H1 (cell line): ENCODE results near the gene IDUA. TPM values are rescaled to one million over a fixed set of nuclear protein-coding genes. Genes with fewer than 3 reads are reported as not detected.

Experiments used
- CTCF ChIA-PET: fragments of 300-600 bp; sonication (Branson Sonifier 250); formaldehyde crosslinking; loops from one replicate; lab custom pipeline; 2021; ENCODE audit not compliant: partially characterized antibody; lab: Charles Lee
- POLR2A ChIA-PET: fragments of 300-600 bp; sonication (Branson Sonifier 250); formaldehyde crosslinking; loops from one replicate; lab custom pipeline; 2021; ENCODE audit warnings: inconsistent platforms; ENCODE audit not compliant: partially characterized antibody; lab: Charles Lee
- DNase-seq, 2 experiments: peaks; one replicate each; pipeline versions ENCODE4 v3.0.0 to v3.0.0-alpha.2; 2010 to 2022; ENCODE audit warnings: low spot score in 2 of 2, low read depth in 1 of 2, mixed read lengths in 1 of 2
- FAIRE-seq: peaks from 2 replicates; lab custom pipeline; 2011; peaks lifted over from hg19 to GRCh38; lab: Jason Lieb, UNC
- H2AFZ ChIP-seq: 2 replicates; pipeline ENCODE4 v1.8.1; 2012; ENCODE audit warnings: low read length, inconsistent platforms
- H2AK5ac ChIP-seq: 2 replicates; pipeline ENCODE4 v1.6.1; 2013; ENCODE audit warnings: low read depth, low read length
- H2BK120ac ChIP-seq: replicated peaks from 2 replicates; pipeline ENCODE3; 2013; ENCODE audit warnings: low read depth, low read length, inconsistent platforms
- H2BK12ac ChIP-seq: 2 replicates; pipeline ENCODE4 v1.6.1; 2013; ENCODE audit warnings: low read depth, low read length
- H2BK15ac ChIP-seq: 2 replicates; pipeline ENCODE4 v1.6.1; 2013; ENCODE audit warnings: low read length
- H2BK20ac ChIP-seq: 2 replicates; pipeline ENCODE4 v1.6.1; 2013; ENCODE audit warnings: low read length
- H2BK5ac ChIP-seq: 2 replicates; pipeline ENCODE4 v1.6.1; 2013; ENCODE audit warnings: low read depth, low read length
- H3K14ac ChIP-seq: 2 replicates; pipeline ENCODE4 v1.6.1; 2013; ENCODE audit warnings: inconsistent platforms; ENCODE audit not compliant: insufficient read length
- H3K18ac ChIP-seq: 2 replicates; pipeline ENCODE4 v1.6.1; 2013; ENCODE audit warnings: low read length; ENCODE audit errors: extremely low read depth
- H3K23ac ChIP-seq: 2 replicates; pipeline ENCODE4 v1.6.1; 2013; ENCODE audit warnings: inconsistent platforms; ENCODE audit not compliant: insufficient read length
- H3K23me2 ChIP-seq: 2 replicates; pipeline ENCODE4 v1.6.1; 2013; ENCODE audit warnings: low read depth, low read length
- H3K27ac ChIP-seq: 2 replicates; pipeline ENCODE4 v1.6.1; 2011; ENCODE audit warnings: low read depth, low read length, inconsistent platforms
- H3K27me3 ChIP-seq, 4 experiments: replicated peaks in 1 of 4; 1 replicate in 1 of 4; 2 replicates in 3 of 4; pipeline versions ENCODE4 v1.6.1 to v1.8.1; 2011 to 2013; ENCODE audit warnings: low read length in 3 of 4, mild to moderate bottlenecking in 3 of 4, inconsistent platforms in 2 of 4, mixed read lengths in 2 of 4, moderate library complexity in 1 of 4; ENCODE audit not compliant: control insufficient read depth in 3 of 4, insufficient read depth in 3 of 4; ENCODE audit errors: extremely low read depth in 1 of 4
- H3K36me3 ChIP-seq, 4 experiments: 2 replicates each; pipeline versions ENCODE4 v1.6.1 to v1.8.1; 2011 to 2013; ENCODE audit warnings: mild to moderate bottlenecking in 4 of 4, low read length in 3 of 4, moderate library complexity in 2 of 4, control low read depth in 1 of 4, inconsistent platforms in 1 of 4; ENCODE audit not compliant: insufficient read depth in 4 of 4, control insufficient read depth in 2 of 4
- H3K4ac ChIP-seq: replicated peaks from 2 replicates; pipeline ENCODE3; 2013; ENCODE audit warnings: low read length, low read depth, mixed read lengths, inconsistent platforms; ENCODE audit not compliant: insufficient read length
- H3K4me1 ChIP-seq, 4 experiments: replicated peaks in 1 of 4; 1 replicate in 1 of 4; 2 replicates in 3 of 4; pipeline versions ENCODE4 v1.6.1 to v1.8.1; 2011 to 2013; ENCODE audit warnings: low read length in 3 of 4, inconsistent platforms in 2 of 4, mixed read lengths in 1 of 4; ENCODE audit not compliant: insufficient read depth in 4 of 4, control insufficient read depth in 3 of 4
- H3K4me2 ChIP-seq, 2 experiments: 2 replicates each; pipeline versions ENCODE4 v1.6.1 to v1.8.1; 2011 to 2013; ENCODE audit warnings: low read depth in 2 of 2, low read length in 2 of 2, control low read depth in 1 of 2, inconsistent platforms in 1 of 2, mild to moderate bottlenecking in 1 of 2; ENCODE audit not compliant: insufficient read depth in 1 of 2
- H3K4me3 ChIP-seq, 4 experiments: fragments of 200-600, 300-600 bp in 1 of 4; sonication (generic), shearing (Covaris generic), sonication (Bioruptor Twin) in 1 of 4; 2 replicates each; pipeline versions ENCODE4 v1.5.1 to v1.8.1; 2011 to 2016; ENCODE audit warnings: low read length in 4 of 4, low read depth in 3 of 4, control low read depth in 2 of 4, inconsistent platforms in 2 of 4, mild to moderate bottlenecking in 2 of 4, mixed read lengths in 1 of 4, moderate library complexity in 1 of 4; ENCODE audit not compliant: insufficient read depth in 2 of 4; ENCODE audit errors: extremely low read depth in 1 of 4
- H3K56ac ChIP-seq: replicated peaks from 2 replicates; pipeline ENCODE3; 2013; ENCODE audit warnings: low read depth, mild to moderate bottlenecking, mixed read lengths, low read length, inconsistent platforms; ENCODE audit not compliant: insufficient read length
- H3K79me1 ChIP-seq: 2 replicates; pipeline ENCODE4 v1.6.1; 2013; ENCODE audit warnings: low read depth, low read length, control low read depth
- H3K79me2 ChIP-seq, 2 experiments: 2 replicates each; pipeline versions ENCODE4 v1.6.1 to v1.8.1; 2012 to 2013; ENCODE audit warnings: low read length in 2 of 2, mild to moderate bottlenecking in 2 of 2, inconsistent platforms in 1 of 2; ENCODE audit not compliant: insufficient read depth in 2 of 2, control insufficient read depth in 1 of 2
- H3K9ac ChIP-seq, 4 experiments: replicated peaks in 1 of 4; 1 replicate in 1 of 4; 2 replicates in 3 of 4; pipeline versions ENCODE4 v1.6.1 to v1.8.1; 2011 to 2013; ENCODE audit warnings: low read depth in 3 of 4, low read length in 3 of 4, control low read depth in 2 of 4, mild to moderate bottlenecking in 2 of 4, moderate library complexity in 2 of 4, inconsistent platforms in 1 of 4; ENCODE audit errors: extremely low read depth in 1 of 4
- H3K9me3 ChIP-seq, 2 experiments: 2 replicates each; pipeline versions ENCODE4 v1.6.1 to v1.8.1; 2012 to 2013; ENCODE audit warnings: mild to moderate bottlenecking in 2 of 2, moderate library complexity in 2 of 2, control low read depth in 1 of 2, inconsistent platforms in 1 of 2, low read depth in 1 of 2, low read length in 1 of 2, mixed read lengths in 1 of 2; ENCODE audit not compliant: insufficient read depth in 2 of 2
- H4K20me1 ChIP-seq, 2 experiments: replicated peaks in 1 of 2; 2 replicates each; pipeline versions ENCODE3 to v1.8.1; 2011 to 2013; ENCODE audit warnings: inconsistent platforms in 2 of 2, low read length in 2 of 2, mild to moderate bottlenecking in 1 of 2; ENCODE audit not compliant: insufficient read depth in 2 of 2, control insufficient read depth in 1 of 2
- H4K5ac ChIP-seq: 2 replicates; pipeline ENCODE4 v1.6.1; 2013; ENCODE audit warnings: low read length, low read depth, mixed read lengths, inconsistent platforms; ENCODE audit not compliant: insufficient read length
- H4K8ac ChIP-seq: 2 replicates; pipeline ENCODE4 v1.8.0; 2013; ENCODE audit warnings: mild to moderate bottlenecking, moderate library complexity, low read length, inconsistent platforms; ENCODE audit not compliant: insufficient read depth; ENCODE audit errors: extremely low read depth
- H4K91ac ChIP-seq: replicated peaks from 2 replicates; pipeline ENCODE3; 2013; ENCODE audit warnings: low read length, mixed read lengths, inconsistent platforms; ENCODE audit not compliant: insufficient read length
- BRCA1 ChIP-seq: IDR thresholded peaks from 2 replicates; pipeline ENCODE4 v1.6.1; 2012; ENCODE audit warnings: low read depth, low read length, improper control_type of control experiment
- EP300 ChIP-seq, 2 experiments: IDR thresholded peaks; 1 replicate in 1 of 2; 2 replicates in 1 of 2; pipeline ENCODE4 v1.6.1; 2011 to 2012; ENCODE audit warnings: low read depth in 2 of 2, low read length in 2 of 2, mild to moderate bottlenecking in 2 of 2, borderline replicate concordance in 1 of 2, inconsistent platforms in 1 of 2, moderate library complexity in 1 of 2
- TAF7 ChIP-seq: optimal IDR thresholded peaks from 2 replicates; pipeline ENCODE3; 2011; ENCODE audit warnings: low read depth, mild to moderate bottlenecking, inconsistent platforms, low read length, moderate library complexity, borderline replicate concordance
- WGBS, 2 experiments: shearing (Covaris generic) in 1 of 2; methylation state at CpG; one replicate each; pipeline versions ENCODE4 v1.1.6 to v1.1.7; 2013 to 2015; ENCODE audit warnings: low lambda C conversion rate in 2 of 2, mixed read lengths in 2 of 2, inconsistent platforms in 1 of 2, low coverage in 1 of 2, missing lambda C conversion rate in 1 of 2; ENCODE audit not compliant: insufficient replicate concordance in 2 of 2, insufficient coverage in 1 of 2, insufficient read length in 1 of 2; ENCODE audit errors: extremely low coverage in 1 of 2, missing lambda C conversion rate in 1 of 2; 5-methylcytosine and 5-hydroxymethylcytosine counted together
- polyA plus RNA-seq, 7 experiments: library from polyadenylated mRNA; depleted of rRNA in 3 of 7; stranded (reverse) in 5 of 7; unstranded in 2 of 7; fragments of >200 nt in 5 of 7; fragments of 200-250 nt in 2 of 7; gene quantifications; 1 replicate in 5 of 7; 2 replicates in 1 of 7; 4 replicates in 1 of 7; pipeline versions ENCODE4 v1.2.1 to v1.2.3, GENCODE V29; 2011 to 2013; ENCODE audit warnings: missing spikeins in 2 of 7, mixed read lengths in 2 of 7
- total RNA-seq: library from RNA; stranded (reverse); fragmentation: NEBNext Ultra II Directional; extraction: Animal tissue kit (Norgen Biotek cat#: 25700); gene quantifications from 2 replicates; pipeline ENCODE4 v1.2.1, GENCODE V29; 2021

The IDUA gene
- total and polyA plus RNA-seq, 2 of the 8 experiments (the other 6 are each of a cell fraction or from before 2014, with no cell fraction given): 2.8 to 4.8 TPM

DNA sequence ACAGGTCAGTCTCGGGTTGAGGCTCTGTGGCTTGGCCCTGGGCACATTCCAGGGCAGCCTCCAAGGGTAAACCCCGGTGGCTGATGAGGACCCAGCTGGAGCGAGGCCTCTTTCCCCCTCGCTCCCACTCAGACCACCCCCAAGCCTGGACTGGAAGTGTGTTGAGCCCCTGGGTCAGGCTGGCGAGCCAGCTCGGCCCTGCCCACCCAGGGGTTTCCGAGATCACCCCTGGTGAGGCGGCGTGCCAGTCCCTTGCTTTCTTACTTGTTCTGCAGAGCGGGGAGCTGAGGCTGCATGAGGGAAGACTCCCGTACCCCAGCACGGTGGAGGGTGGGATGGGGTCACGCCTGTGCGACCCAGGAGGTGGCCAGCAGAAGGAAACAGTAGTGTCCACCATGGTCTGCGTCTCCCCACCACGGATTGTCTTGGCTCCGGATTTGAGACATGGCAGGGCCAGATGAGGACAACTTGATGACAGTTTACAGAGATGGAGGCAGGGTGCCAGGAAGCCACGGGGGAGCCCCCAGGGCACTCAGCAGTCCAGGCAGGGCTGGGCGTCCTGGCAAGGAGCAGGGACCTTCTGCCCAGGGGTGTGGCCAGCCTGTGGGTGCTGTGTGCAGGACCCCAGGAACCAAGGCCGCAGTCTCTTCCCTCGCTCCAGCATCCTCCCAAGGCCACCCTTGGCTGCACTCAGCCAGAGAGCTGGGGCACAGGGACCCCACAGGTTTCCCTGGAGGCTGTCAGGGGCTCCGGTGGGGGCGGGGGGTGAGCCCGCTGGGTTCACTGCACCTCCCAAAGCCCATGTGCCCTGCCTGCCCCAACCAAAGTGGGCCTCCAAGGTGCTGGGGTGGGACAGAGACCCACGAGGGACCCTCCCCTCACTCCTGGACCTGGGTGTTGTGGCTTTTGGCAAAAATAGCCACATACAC lies 18.0 kb downstream of the IDUA start:
- Histone ChIP-seq H3K27ac (no peak overlapping the region), H3K9ac (no peak overlapping the region), H3K23ac (no peak overlapping the region), H3K79me2 (no peaks in the 10 kb centered on the region), H3K18ac (no peak overlapping the region), H3K4ac (no peak overlapping the region), H4K91ac (no peak overlapping the region), H2BK12ac (no peak overlapping the region), H3K14ac (no peak overlapping the region), H2AFZ (no peak overlapping the region), H3K23me2 (peaks cover 15% of the 10 kb centered on the region; the same call in 1 of the 2 replicates), H3K4me3 (no peak overlapping the region), H4K20me1 (peaks cover 2 to 17% of the 10 kb centered on the region in 2 experiments), H3K27me3 (peaks cover 47 to 91% (median 86%) of the 10 kb centered on the region in 4 experiments), H4K5ac (no peak overlapping the region), H2AK5ac (0 out of 2 replicates have a peak overlapping the region, but pooled peaks have one; percentile 82), H3K4me2 (no peak overlapping the region), H2BK120ac (no peak overlapping the region), H3K9me3 (no peaks in the 10 kb centered on the region), H2BK15ac (no peak overlapping the region), H2BK20ac (no peak overlapping the region), H3K56ac (no peak overlapping the region), H4K8ac (no peak overlapping the region), H3K79me1 (no peaks in the 10 kb centered on the region), H3K4me1 (peaks cover 0 to 8% (median 7%) of the 10 kb centered on the region in 4 experiments; a peak in 5 of 7 replicates), H3K36me3 (no peaks in the 10 kb centered on the region), H2BK5ac (no peak overlapping the region)
- no peak for TF ChIP-seq TAF7
- TF ChIP-seq EP300 (IDR thresholded peaks at IDR 0.05; ENCODE audit: borderline replicate concordance in 1 of 2, low read depth in 2 of 2, low read length in 2 of 2): no peak
- TF ChIP-seq BRCA1: no peak
- ChIA-PET CTCF (interaction anchor here (0.5 to 0.7 kb wide), 2 partner anchors 218 to 905 kb away, joined by 4 to 7 read pairs; no protein-coding TSS in a partner anchor), POLR2A (no interaction called here)
- WGBS, 2 experiments: 87% methylated on average over 22 of the region's 25 CpGs; no CpG with 5 or more reads in 1 of the 2 experiments
- FAIRE-seq (no peak), DNase-seq (no peak)
